GM08714 (cell line): ENCODE data around the gene STX8.
A peak's percentile ranks its signal among the peaks of the same experiment; 100 is the strongest.

Experiments used
- H3K4me3 ChIP-seq: fragments of 200-500 bp; sonication (Bioruptor generic); 2 replicates; pipeline ENCODE4 v1.5.1; 2014; ENCODE audit warnings: mild to moderate bottlenecking, low read length, inconsistent platforms
- ZNF274 ChIP-seq: IDR thresholded peaks from 2 replicates; pipeline ENCODE4 v1.6.1; 2012; ENCODE audit warnings: mild to moderate bottlenecking, low read depth, low read length

STX8 gene

DNA sequence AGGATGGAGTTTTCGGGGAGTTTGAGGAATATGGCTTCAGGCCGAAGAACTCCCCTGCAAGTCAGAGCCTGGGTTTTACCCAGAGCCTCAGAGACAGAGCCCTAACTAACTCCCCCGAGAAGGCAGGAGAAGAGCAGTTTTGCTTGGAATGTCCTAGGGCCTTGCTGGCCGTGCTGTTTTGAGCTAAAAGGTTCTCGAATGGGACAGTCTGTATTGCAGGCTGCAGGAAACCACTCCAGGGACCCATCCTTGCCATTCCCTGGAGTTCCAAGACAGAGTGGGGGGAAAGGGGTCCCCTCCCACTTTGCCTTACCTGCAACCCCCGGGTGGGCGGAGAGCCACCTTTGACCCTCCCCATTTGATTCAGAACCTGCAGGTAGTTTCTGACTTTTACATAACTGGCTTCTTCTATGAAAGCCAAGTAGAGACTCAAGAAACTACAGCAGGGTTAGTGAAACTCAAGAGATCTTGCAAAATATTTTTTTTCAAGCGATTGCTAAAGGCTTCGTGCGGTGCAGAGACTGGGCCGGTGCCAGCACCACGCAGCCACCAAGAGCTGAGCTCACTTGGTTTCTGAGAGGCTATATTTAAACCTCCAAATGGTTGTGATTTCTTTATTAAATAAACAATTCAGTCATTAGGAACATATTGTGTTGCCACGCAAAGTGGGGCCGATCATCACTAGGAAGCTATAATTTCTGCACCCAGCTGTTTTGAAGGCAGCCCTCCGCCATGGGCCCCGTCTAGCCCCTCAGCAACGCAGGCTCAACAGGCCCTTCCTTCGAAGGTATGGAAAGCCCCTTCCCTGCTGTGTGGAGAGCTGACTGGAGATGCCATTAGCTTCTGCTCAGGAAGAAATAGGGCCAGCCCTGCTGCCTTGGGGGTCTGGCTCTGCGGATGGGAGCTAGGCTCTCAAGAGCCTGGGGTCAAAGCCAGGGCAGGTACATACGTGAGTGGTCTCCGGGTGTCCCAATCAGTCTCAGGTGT is 331.3 kb downstream of the STX8 start:
- H3K4me3 ChIP-seq = no peak overlapping the region
- TF ChIP-seq ZNF274 = no peak

DNA sequence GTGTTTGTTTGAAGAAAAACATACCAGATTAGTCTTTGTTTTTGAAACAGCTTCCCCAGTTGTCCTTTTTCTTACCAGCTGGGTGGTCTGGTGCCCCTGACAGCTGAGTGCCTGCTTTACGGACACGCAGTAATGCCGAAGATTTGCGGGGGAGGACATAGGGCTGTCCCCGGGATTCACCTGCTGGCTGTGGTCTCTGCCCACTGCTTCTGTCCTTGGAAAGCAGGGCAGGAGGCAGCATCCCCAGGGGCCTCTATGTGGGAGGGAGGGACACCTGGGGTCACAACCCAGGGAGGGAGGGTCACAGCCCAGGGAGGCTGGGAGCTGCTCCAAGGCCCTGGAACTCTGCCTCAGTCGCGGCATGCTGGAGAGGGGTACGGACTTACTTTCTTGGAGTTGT is 332.6 kb downstream of the STX8 start:
- TF ChIP-seq ZNF274 = no peak
- H3K4me3 ChIP-seq = no peak overlapping the region

DNA sequence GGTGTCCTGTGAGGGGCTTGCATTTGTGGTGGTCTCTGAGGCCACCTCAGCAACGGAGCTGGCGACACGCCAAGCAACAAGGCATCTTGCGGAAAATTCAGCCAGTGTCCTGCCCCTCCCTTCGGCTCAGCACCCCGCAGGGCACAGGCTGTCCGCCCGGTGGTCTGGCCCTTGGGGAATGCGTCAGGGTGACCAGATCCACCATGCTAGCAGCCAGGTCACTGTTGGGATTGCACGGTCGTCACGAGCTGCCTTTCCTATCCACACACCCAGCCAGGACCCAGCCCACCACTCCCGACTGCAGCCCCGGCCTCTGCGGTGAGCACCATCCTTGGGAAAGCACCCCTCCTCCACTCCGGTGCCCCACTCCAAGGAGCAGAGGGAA is 333.1 kb downstream of the STX8 start:
- no peak for TF ChIP-seq ZNF274
- no peak overlapping the region for H3K4me3 ChIP-seq

DNA sequence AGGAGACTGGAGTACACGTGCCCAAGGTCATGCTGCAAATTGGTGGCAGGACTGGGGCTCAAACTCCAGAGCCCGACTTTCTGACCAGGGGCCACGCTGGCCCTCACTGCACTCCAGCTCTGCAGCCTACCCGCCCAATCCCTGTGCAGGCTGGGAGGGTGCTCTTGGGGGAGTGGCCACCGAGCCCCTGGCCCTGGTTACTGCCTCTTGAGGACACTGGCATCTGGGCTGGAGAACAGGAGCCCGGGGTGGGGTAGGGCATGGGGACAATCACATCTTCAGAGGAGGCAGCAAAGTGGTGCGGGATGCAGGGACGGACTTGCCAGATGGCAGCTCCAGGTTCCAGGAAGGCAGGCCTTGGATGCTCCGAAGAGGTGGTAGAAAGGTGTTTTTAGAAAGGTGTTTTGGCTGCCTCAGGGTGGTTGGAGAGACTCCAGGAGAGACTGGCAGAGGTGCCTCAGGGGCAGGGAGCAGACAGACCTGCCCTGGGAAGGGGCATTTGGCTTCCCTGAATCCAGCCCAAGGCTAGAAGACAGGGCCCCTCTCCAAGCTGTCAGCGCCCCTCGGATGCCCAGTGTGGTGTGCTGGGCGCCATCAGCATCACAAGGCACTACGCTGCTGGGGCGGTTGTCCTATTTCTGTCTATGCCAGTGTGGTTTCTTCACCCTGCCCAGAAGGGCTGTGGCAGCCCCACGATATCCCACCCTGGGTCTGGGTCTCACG is 333.7 kb downstream of the STX8 start:
- TF ChIP-seq ZNF274 = no peak

DNA sequence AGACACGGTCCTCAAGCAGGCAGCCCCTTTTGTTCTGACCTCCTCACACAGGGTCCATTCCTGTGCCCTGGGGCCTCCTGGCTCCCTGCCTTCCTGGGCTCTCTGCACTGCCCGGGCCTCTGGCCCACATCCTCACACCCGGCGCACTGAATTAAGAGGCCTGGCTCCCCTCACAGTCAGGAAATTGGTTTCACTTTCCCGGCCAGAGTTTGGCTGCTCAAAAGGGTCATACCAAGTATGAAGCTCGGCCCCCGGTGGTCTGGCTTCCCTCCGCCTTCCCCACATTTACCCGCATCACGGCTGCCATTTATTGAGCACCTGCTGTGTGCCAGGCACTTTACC is 334.3 kb downstream of the STX8 start:
- no peak for TF ChIP-seq ZNF274
- H3K4me3 ChIP-seq = no peak overlapping the region

More for the DNA sequence above, 333.7 kb downstream of the STX8 start:
- H3K4me3 ChIP-seq = no peak overlapping the region

DNA sequence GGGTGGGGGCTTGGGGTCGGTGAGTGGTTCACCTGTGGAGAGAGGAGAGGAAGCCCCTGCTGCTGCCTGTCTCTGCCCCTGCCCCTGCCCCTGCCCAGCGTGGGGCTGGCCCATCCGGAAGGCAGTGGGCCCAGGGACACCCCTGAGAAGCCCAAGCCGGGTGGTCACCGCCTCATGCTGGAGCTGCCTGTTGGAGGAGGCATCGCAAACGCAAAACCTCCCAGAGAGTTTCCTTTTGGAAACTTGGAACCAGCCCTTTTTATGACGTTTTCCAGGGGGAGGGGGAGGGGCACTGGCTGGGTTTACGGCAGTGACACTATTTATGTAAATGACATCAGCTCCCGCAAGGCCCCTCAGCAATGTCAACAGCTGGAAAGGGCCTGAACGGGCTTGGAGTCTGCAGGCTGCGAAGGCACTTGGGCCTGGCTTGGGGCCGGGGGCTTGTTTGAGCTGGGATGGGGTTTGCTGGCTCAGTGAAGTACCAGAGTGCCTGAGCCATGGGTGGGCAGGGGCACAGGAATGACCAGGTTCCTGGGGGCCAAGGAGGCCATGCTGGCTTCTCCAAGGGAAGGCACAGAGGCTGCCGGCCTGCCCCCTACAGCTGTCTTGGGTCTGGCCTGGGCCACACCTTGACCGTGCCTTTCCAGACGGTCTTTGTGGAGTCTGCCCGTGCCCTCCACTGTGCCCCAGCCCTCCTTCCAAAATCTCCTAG is 334.8 kb downstream of the STX8 start:
- no peak for TF ChIP-seq ZNF274
- no peak overlapping the region; the same call in 1 of the 2 replicates for H3K4me3 ChIP-seq

DNA sequence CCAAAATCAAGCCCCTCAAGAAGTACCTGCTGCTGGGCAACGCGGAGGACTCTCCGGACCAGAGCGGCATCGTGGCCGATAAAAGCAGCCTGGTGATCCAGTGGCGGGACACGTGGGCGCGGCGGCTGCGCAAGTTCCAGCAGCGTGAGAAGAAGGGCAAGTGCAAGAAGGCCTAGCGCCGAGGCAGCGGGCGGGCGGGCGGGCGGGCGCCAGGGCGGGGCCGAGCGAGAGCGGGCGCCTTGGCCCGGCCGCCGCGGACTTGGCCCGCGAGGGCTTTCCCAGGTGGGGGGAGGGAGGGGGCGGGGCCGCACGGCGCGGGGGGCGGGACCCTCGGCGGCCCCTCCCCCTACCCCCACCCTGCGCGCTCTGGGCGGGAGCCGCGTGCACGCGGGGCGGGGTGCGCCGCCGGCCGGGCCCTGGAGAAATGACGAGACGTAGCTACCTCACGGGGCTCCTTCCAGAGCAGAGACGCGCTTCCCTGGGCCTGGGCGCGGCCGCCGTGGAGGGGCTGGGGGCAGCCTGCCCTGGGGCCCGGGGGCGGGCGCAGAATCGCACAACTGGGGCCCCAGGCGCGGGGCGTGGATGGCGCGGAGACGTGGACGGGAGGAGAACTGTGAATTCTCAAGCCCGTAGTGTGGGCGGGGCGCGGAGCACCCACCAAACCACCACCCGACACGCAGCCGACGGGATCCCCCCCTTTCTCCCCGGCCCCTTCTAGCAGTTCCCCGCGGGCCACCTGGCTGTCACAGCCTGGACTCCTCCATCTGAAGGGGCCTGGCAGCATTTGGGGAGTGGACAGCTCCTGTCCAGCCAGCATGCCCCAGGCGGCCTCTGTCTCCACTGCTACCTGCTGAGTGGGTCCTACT is 335.6 kb downstream of the STX8 start:
- H3K4me3 ChIP-seq = peak overlapping the region; percentile 62; the same call in 1 of the 2 replicates
- no peak for TF ChIP-seq ZNF274

DNA sequence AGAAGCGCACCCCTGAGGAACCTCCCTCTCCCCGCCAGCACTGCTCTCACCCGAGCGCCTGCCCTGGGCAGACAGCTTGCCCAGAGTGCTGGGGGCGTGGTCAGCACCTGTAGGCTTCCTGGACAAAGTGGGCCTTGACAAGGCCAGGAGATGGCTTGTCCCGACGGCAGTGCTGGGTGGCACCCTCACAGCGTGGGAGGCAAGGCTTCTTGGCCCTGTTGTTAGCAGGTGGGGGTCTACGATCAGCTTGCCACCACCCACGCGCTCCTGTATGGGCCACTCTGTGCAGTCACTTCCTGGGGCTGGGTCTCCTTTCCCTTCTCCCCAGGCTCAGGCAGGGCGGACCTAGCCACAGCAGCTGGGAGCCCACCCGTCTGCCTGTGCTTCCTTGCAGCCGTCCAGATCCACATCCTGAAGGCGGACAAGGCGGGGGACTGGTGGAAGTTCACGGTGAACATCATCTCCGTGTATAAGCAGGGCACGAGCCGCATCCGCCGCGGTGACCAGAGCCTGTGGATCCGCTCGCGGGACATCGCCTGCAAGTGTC is 336.3 kb downstream of the STX8 start:
- no peak for TF ChIP-seq ZNF274
- H3K4me3 ChIP-seq = peak overlapping the region; percentile 62; the same call in 1 of the 2 replicates

DNA sequence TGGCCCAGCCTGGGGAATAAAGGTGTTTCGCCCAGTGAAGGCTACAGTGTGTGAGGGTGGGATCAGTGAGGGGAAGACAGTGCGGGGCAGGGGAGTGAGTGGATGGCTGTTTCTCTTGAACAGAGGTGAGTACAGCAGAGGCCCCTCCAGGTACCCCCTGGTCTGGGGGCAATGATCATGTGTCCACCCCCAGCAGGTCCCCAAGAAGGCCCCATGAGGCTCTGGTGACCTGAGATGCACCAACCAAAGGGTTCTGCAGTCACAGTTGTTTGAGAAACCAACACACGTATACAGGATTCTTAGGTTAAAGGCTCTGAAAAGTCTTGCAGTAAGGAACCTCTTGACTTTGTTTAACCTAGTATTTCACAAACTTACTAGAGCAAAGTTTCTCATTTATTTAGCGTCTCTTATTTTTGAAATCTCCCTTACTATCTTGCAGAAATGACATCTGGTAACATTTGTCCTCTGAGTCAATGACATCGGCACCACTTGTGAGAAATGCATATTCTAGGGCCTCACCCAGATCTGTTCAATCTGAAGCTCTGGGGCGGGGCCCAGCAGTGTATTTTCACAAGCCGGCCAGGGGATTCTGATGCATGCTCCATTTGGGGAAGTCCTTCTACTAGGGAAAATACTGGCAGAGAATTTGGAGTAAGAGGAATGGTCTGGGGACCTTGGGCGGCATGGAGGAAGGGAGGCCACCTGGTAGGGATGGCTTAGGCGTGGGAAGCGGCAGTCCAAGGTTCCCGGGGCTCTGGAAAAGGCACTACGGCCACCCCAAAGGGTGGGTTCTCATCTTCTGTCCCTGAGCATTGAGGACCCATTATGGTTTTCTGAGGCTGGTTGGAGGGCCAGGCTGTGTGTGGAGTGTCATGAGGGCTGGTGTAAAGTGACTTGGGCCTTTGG is 337.0 kb downstream of the STX8 start:
- no peak for TF ChIP-seq ZNF274
- no peak overlapping the region; the same call in 1 of the 2 replicates for H3K4me3 ChIP-seq

DNA sequence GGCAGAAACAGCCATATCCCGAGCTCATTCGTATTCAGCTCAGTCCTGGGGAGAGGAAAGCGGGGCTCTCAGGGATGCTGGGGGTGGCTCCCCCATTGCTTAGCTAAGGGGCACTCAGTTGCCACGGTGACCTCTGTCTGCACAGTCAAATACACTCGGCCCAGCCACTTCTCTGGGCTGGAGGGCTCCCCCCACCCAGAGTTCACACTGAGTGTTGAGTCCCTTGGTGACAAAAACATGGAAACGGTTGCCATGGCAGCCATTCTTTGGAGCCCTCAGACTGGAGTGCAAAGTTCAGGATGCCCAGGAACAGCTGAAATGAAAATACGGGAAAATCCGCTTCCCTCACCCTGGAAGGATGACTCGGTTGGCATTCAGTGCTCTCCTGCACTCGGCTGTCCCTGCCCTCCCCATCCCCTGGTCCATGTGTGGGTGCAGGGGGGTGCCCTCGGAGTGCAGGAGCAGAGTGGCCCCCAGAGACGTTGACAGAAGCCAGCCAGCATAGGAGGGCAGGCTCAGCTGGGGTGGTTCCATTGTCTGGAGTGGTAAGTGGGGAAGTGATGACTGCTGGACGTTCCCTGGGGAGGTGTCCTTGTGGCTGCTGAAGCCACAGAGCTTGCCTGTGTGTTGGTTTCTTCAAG is 337.8 kb downstream of the STX8 start:
- TF ChIP-seq ZNF274 = no peak
- H3K4me3 ChIP-seq = no peak overlapping the region

DNA sequence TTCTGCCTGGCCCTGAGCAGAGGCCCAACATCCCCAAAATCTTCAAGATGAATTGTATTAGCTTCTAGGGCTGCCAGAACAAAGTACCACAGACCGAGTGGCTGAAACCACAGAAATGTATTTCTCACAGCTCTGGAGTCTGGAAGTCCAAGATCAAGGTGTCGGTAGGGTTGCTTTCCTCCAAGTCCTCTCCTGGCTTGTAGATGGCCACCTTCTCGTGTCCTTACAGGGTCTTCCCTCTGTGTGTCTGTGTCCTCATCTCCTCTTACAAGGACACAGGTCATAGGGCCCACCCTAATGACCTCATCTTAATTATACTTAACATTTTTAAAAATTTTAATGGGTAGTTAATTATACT is 338.6 kb downstream of the STX8 start:
- TF ChIP-seq ZNF274 = no peak
- no peak overlapping the region for H3K4me3 ChIP-seq
